GM12878 (cell line): Measurements from ENCODE around the gene DYNC1H1. TPM values are rescaled to one million over a fixed set of nuclear protein-coding genes. Genes with fewer than 3 reads are reported as not detected.
A peak's percentile ranks its signal among the peaks of the same experiment; 100 is the strongest.

Experiments
- ATAC-seq: fragments of 200-7000 bp; cut with Tn5 transposase; 3 replicates; pipeline ENCODE4 v1.9.1; 2020; ENCODE audit warnings: mild to moderate bottlenecking, moderate library complexity
- BruUV-seq: library from RNA; stranded (reverse); fragments of 400-500 nt; replicated peaks from 2 replicates; lab custom pipeline; 2021; lab: Mats Ljungman, UMichigan
- CTCF ChIA-PET: fragments of 300-600 bp; sonication (Branson Sonifier 250); formaldehyde crosslinking; extraction: SDS; loops from one replicate; lab custom pipeline; 2021; ENCODE audit warnings: inconsistent platforms; lab: Yijun Ruan, JAX
- POLR2A ChIA-PET: fragments of 350-600 bp; formaldehyde crosslinking; extraction: SDS; loops from one replicate; lab custom pipeline; 2021; ENCODE audit warnings: inconsistent platforms; lab: Charles Lee
- RAD21 ChIA-PET: fragments of 300-600 bp; sonication (Branson Sonifier 250); formaldehyde crosslinking; loops from one replicate; lab custom pipeline; 2023; ENCODE audit warnings: antibody characterized with exemption; ENCODE audit not compliant: unreplicated experiment; lab: Charles Lee
- SMC1A ChIA-PET: fragments of 300-600 bp; sonication (Branson Sonifier 250); formaldehyde crosslinking; loops from one replicate; lab custom pipeline; 2023; ENCODE audit not compliant: unreplicated experiment, uncharacterized antibody; lab: Charles Lee
- DNase-seq: peaks from one replicate; pipeline ENCODE4 v3.0.0-alpha.2; 2011; ENCODE audit warnings: low read depth, low spot score
- FAIRE-seq: peaks from 3 replicates; lab custom pipeline; 2011; peaks lifted over from hg19 to GRCh38; lab: Jason Lieb, UNC
- H2AFZ ChIP-seq: 2 replicates; pipeline ENCODE4 v1.6.0; 2011; ENCODE audit warnings: low read depth, low read length, control low read depth; ENCODE audit not compliant: control insufficient read depth
- H3K27ac ChIP-seq: 2 replicates; pipeline ENCODE4 v1.5.1; 2011; ENCODE audit warnings: control low read depth; ENCODE audit not compliant: control insufficient read depth, insufficient read depth
- H3K27me3 ChIP-seq, 2 experiments: replicated peaks in 1 of 2; 2 replicates each; pipeline versions ENCODE4 v1.6.0 to v1.6.1; 2011; ENCODE audit warnings: low read length in 1 of 2; ENCODE audit not compliant: control insufficient read depth in 2 of 2, insufficient read depth in 2 of 2
- H3K36me3 ChIP-seq, 2 experiments: 2 replicates each; pipeline ENCODE4 v1.5.1; 2011; ENCODE audit warnings: low read length in 1 of 2; ENCODE audit not compliant: control insufficient read depth in 2 of 2, insufficient read depth in 2 of 2
- H3K4me1 ChIP-seq: 2 replicates; pipeline ENCODE4 v1.6.1; 2011; ENCODE audit warnings: mild to moderate bottlenecking, low read length, moderate library complexity, mixed read lengths; ENCODE audit not compliant: control insufficient read depth, insufficient read depth
- H3K4me2 ChIP-seq: 2 replicates; pipeline ENCODE4 v1.6.0; 2011; ENCODE audit warnings: control low read depth; ENCODE audit not compliant: control insufficient read depth, insufficient read depth
- H3K4me3 ChIP-seq: fragments of 200-600 bp; sonication (generic); 2 replicates; pipeline ENCODE4 v1.5.1; 2016
- H3K79me2 ChIP-seq: 2 replicates; pipeline ENCODE4 v1.6.0; 2011; ENCODE audit warnings: low read length; ENCODE audit not compliant: control insufficient read depth, insufficient read depth
- H3K9ac ChIP-seq: 2 replicates; pipeline ENCODE4 v1.8.0; 2011; ENCODE audit warnings: low read length, control low read depth, mixed read lengths; ENCODE audit not compliant: control insufficient read depth, insufficient read depth
- H3K9me3 ChIP-seq: replicated peaks from 3 replicates; pipeline ENCODE4 v1.5.1; 2011; ENCODE audit warnings: mild to moderate bottlenecking, low read length; ENCODE audit not compliant: control insufficient read depth, insufficient read depth
- H4K20me1 ChIP-seq: 2 replicates; pipeline ENCODE4 v1.6.0; 2011; ENCODE audit not compliant: control insufficient read depth, insufficient read depth
- ATF7 ChIP-seq: fragments of 450-650 bp; IDR thresholded peaks from 2 replicates; pipeline ENCODE4 v1.6.1; 2016; ENCODE audit warnings: low read depth, mild to moderate bottlenecking
- CBX3 ChIP-seq: fragments of 200-600 bp; sonication (generic); IDR thresholded peaks from 2 replicates; pipeline ENCODE4 v1.6.1; 2016; ENCODE audit warnings: low read depth, borderline replicate concordance
- CHD1 ChIP-seq: IDR thresholded peaks from 2 replicates; pipeline ENCODE4 v1.6.1; 2012; ENCODE audit warnings: low read depth, low read length, improper control_type of control experiment
- ETV6 ChIP-seq, 2 experiments: fragments of 450-650 bp in 1 of 2; IDR thresholded peaks in 1 of 2; conservative IDR thresholded peaks in 1 of 2; 2 replicates each; pipeline ENCODE4 v1.6.1; 2014; ENCODE audit warnings: antibody characterized with exemption in 1 of 2, borderline replicate concordance in 1 of 2, low read depth in 1 of 2, mild to moderate bottlenecking in 1 of 2, moderate library complexity in 1 of 2
- FOS ChIP-seq: IDR thresholded peaks from 3 replicates; pipeline ENCODE4 v1.6.1; 2011; ENCODE audit warnings: borderline replicate concordance; ENCODE audit not compliant: insufficient read length; ENCODE audit errors: extremely low read depth
- FOXM1 ChIP-seq: IDR thresholded peaks from 2 replicates; pipeline ENCODE4 v1.6.1; 2012; ENCODE audit warnings: low read depth, mild to moderate bottlenecking, inconsistent platforms, low read length, moderate library complexity
- HCFC1 ChIP-seq: fragments of 150-350 bp; IDR thresholded peaks from 2 replicates; pipeline ENCODE4 v1.6.1; 2014; ENCODE audit warnings: low read length
- SIX5 ChIP-seq: IDR thresholded peaks from 2 replicates; pipeline ENCODE4 v1.6.1; 2011; ENCODE audit warnings: mild to moderate bottlenecking, low read depth, low read length, moderate library complexity; ENCODE audit not compliant: severe bottlenecking
- SMAD1 ChIP-seq: fragments of 450-650 bp; IDR thresholded peaks from 2 replicates; pipeline ENCODE4 v1.6.1; 2018; ENCODE audit warnings: mild to moderate bottlenecking, low read depth; ENCODE audit not compliant: partially characterized antibody
- YY1 ChIP-seq: IDR thresholded peaks from 2 replicates; pipeline ENCODE4 v1.6.1; 2011; ENCODE audit warnings: low read depth, mild to moderate bottlenecking, low read length
- WGBS: methylation state at CpG from one replicate; pipeline ENCODE4 v1.1.6; 2016; ENCODE audit warnings: low lambda C conversion rate; ENCODE audit not compliant: insufficient replicate concordance, insufficient coverage; ENCODE audit errors: missing lambda C conversion rate; 5-methylcytosine and 5-hydroxymethylcytosine counted together
- in situ Hi-C: fragments of 300-500 bp; cut with MboI; formaldehyde crosslinking; loops from 9 replicates; pipeline ENCODE4 v1.14.3; 2018; ENCODE audit warnings: mixed read lengths
- intact Hi-C: fragments of 100-400 bp; cut with micrococcal nuclease; formaldehyde crosslinking; loops from one replicate; pipeline ENCODE4 v1.14.2; 2022; ENCODE audit not compliant: unreplicated experiment
- polyA plus RNA-seq, 11 experiments: library from polyadenylated mRNA; depleted of rRNA in 4 of 11; unstranded in 6 of 11; stranded (reverse) in 5 of 11; fragments of >200 nt; fragmentation: Nextera tagmentation in 4 of 11; fragmentation: Illumina TruSeq in 1 of 11; extraction: Ambion mirVana in 4 of 11; extraction: Trizol in 1 of 11; gene quantifications; 1 replicate in 1 of 11; 2 replicates in 10 of 11; pipeline versions ENCODE4 v1.2.1 to v1.2.3, GENCODE V29; 2011 to 2016; ENCODE audit warnings: inconsistent platforms in 2 of 11, missing spikeins in 2 of 11, low read depth in 1 of 11
- total RNA-seq, 4 experiments: library from RNA; depleted of rRNA in 3 of 4; stranded (reverse); fragments of >200 nt in 3 of 4; fragmentation: Illumina TruSeq in 1 of 4; extraction: Trizol in 1 of 4; gene quantifications; 2 replicates each; pipeline versions ENCODE4 v1.2.1 to v1.2.3, GENCODE V29; 2013 to 2021
- TF ChIP-seq, protein P1 (sequence below): IDR thresholded peaks from 2 replicates; pipeline ENCODE4 v1.6.1; 2011; ENCODE audit warnings: borderline replicate concordance, low read depth, mild to moderate bottlenecking, moderate library complexity, mixed read lengths, low read length; ENCODE audit not compliant: insufficient read depth; ENCODE audit errors: extremely low read length
- TF ChIP-seq, protein P2 (sequence below): IDR thresholded peaks from 2 replicates; pipeline ENCODE4 v1.6.1; 2011; ENCODE audit warnings: borderline replicate concordance, low read depth, mild to moderate bottlenecking, moderate library complexity, low read length; ENCODE audit not compliant: insufficient read depth, poor library complexity, severe bottlenecking
- TF ChIP-seq, protein P3 (sequence below): IDR thresholded peaks from 2 replicates; pipeline ENCODE4 v1.6.1; 2012; ENCODE audit warnings: low read depth, low read length, improper control_type of control experiment
- TF ChIP-seq, protein P4 (sequence below): fragments of 450-650 bp; formaldehyde crosslinking; IDR thresholded peaks from 2 replicates; pipeline ENCODE4 v1.5.0; 2022; ENCODE audit warnings: mild to moderate bottlenecking, missing genetic modification characterization

DYNC1H1 gene
- total and polyA plus RNA-seq, 10 of the 15 experiments (the other 5 are each of a cell fraction or from before 2014, with no cell fraction given): 38.4 to 291 (median 111) TPM

DNA sequence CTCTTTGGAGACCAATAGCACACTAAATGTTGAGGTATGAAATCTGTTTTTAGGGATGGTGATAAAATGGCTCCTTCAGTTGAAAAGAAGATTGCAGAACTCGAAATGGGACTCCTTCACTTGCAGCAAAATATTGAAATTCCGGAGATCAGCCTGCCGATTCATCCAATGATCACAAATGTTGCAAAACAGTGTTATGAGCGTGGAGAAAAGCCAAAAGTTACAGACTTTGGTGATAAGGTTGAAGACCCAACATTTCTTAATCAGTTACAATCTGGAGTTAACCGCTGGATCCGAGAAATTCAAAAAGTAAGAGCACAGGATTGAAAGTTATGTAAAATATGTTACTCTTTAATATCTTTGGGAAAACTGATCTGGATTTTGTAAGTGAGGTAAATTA, 15.3 kb downstream of the DYNC1H1 start (continued):
- no peak for TF ChIP-seq FOXM1
- TF ChIP-seq CHD1: no peak
- TF ChIP-seq, protein P1, sequence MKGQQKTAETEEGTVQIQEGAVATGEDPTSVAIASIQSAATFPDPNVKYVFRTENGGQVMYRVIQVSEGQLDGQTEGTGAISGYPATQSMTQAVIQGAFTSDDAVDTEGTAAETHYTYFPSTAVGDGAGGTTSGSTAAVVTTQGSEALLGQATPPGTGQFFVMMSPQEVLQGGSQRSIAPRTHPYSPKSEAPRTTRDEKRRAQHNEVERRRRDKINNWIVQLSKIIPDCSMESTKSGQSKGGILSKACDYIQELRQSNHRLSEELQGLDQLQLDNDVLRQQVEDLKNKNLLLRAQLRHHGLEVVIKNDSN: no peak
- TF ChIP-seq, protein P2, sequence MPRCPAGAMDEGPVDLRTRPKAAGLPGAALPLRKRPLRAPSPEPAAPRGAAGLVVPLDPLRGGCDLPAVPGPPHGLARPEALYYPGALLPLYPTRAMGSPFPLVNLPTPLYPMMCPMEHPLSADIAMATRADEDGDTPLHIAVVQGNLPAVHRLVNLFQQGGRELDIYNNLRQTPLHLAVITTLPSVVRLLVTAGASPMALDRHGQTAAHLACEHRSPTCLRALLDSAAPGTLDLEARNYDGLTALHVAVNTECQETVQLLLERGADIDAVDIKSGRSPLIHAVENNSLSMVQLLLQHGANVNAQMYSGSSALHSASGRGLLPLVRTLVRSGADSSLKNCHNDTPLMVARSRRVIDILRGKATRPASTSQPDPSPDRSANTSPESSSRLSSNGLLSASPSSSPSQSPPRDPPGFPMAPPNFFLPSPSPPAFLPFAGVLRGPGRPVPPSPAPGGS: no peak
- no peak for TF ChIP-seq FOS
- no peak for TF ChIP-seq HCFC1
- TF ChIP-seq, protein P3, sequence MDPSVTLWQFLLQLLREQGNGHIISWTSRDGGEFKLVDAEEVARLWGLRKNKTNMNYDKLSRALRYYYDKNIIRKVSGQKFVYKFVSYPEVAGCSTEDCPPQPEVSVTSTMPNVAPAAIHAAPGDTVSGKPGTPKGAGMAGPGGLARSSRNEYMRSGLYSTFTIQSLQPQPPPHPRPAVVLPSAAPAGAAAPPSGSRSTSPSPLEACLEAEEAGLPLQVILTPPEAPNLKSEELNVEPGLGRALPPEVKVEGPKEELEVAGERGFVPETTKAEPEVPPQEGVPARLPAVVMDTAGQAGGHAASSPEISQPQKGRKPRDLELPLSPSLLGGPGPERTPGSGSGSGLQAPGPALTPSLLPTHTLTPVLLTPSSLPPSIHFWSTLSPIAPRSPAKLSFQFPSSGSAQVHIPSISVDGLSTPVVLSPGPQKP: no peak

DNA sequence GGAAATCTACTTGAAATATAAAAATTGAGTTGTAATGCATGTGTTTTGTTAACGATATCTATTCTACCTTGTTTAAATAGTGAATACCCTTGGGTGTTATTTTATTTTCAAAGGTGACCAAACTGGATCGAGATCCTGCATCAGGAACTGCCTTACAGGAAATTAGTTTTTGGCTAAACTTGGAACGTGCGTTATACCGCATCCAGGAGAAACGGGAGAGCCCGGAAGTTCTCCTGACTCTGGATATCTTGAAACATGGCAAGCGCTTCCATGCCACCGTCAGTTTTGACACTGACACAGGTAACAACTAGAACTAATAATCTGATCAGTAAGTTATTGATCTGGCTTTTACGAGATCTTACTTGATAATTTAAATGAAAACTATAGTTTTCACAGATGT, 15.9 kb downstream of the DYNC1H1 start:
- SMC1A ChIA-PET: interaction anchor here (2.5 kb wide), 1 partner anchor 12 kb away, joined by 12 read pairs; no protein-coding TSS in a partner anchor
- intact Hi-C loops: no loop called here
- no peak for TF ChIP-seq FOS
- no peak for TF ChIP-seq CBX3
- TF ChIP-seq ETV6 (conservative IDR thresholded peaks at IDR 0.05 in 1 of 2, IDR thresholded peaks at IDR 0.05 in 1 of 2; ENCODE audit: borderline replicate concordance in 1 of 2, low read depth in 1 of 2): no peak
- TF ChIP-seq YY1: no peak
- TF ChIP-seq SMAD1: no peak
- TF ChIP-seq, protein P4, sequence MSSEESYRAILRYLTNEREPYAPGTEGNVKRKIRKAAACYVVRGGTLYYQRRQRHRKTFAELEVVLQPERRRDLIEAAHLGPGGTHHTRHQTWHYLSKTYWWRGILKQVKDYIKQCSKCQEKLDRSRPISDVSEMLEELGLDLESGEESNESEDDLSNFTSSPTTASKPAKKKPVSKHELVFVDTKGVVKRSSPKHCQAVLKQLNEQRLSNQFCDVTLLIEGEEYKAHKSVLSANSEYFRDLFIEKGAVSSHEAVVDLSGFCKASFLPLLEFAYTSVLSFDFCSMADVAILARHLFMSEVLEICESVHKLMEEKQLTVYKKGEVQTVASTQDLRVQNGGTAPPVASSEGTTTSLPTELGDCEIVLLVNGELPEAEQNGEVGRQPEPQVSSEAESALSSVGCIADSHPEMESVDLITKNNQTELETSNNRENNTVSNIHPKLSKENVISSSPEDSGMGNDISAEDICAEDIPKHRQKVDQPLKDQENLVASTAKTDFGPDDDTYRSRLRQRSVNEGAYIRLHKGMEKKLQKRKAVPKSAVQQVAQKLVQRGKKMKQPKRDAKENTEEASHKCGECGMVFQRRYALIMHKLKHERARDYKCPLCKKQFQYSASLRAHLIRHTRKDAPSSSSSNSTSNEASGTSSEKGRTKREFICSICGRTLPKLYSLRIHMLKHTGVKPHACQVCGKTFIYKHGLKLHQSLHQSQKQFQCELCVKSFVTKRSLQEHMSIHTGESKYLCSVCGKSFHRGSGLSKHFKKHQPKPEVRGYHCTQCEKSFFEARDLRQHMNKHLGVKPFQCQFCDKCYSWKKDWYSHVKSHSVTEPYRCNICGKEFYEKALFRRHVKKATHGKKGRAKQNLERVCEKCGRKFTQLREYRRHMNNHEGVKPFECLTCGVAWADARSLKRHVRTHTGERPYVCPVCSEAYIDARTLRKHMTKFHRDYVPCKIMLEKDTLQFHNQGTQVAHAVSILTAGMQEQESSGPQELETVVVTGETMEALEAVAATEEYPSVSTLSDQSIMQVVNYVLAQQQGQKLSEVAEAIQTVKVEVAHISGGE: no peak
- no peak for TF ChIP-seq ATF7
- no peak for TF ChIP-seq SIX5

More for the DNA sequence above, 15.9 kb downstream of the DYNC1H1 start:
- RAD21 ChIA-PET: interaction anchor here (1.1 kb wide), 1 partner anchor 11 kb away, joined by 5 read pairs; no protein-coding TSS in a partner anchor
- ATAC-seq: no peak
- Histone ChIP-seq H3K27me3 (no peaks in the 10 kb centered on the region), H3K79me2 (no peaks in the 10 kb centered on the region), H3K27ac (no peak overlapping the region), H2AFZ (no peak overlapping the region), H4K20me1 (no peaks in the 10 kb centered on the region), H3K9ac (no peak overlapping the region), H3K4me2 (peak overlapping the region; percentile 26; the same call in 1 of the 2 replicates), H3K9me3 (no peaks in the 10 kb centered on the region), H3K36me3 (peaks cover 2 to 24% of the 10 kb centered on the region in 2 experiments), H3K4me3 (no peak overlapping the region), H3K4me1 (peaks cover 9% of the 10 kb centered on the region)
- POLR2A ChIA-PET: no interaction called here
- CTCF ChIA-PET: interaction anchor here (1.1 to 1.4 kb wide), 3 partner anchors 9 to 273 kb away, joined by 3 read pairs; no protein-coding TSS in a partner anchor
- in situ Hi-C loops: no loop called here
- no TSS peak for BruUV-seq
- no peak for DNase-seq
- no peak for FAIRE-seq
- WGBS: over 99% methylated on average over 10 of the region's 10 CpGs
